Adrenal gland (tissue), 12 donors: ENCODE data around the gene SATB1. TPM values are rescaled to one million over a fixed set of nuclear protein-coding genes. Genes with fewer than 3 reads are reported as not detected.

Source experiments
- DNase-seq, 7 donors: peaks; one replicate each; pipeline ENCODE4 v3.0.0-alpha.2; 2019 to 2020
- H3K27ac ChIP-seq, 5 donors: fragments of 200-600 bp; sonication (generic) in 4 of 5; 1 replicate in 3 of 5; 2 replicates in 2 of 5; pipeline versions ENCODE4 v1.5.1 to v1.8.0; 2016 to 2020; ENCODE audit warnings: mild to moderate bottlenecking in 1 of 5
- H3K27me3 ChIP-seq: fragments of 200-600 bp; 2 replicates; pipeline ENCODE4 v1.8.0; 2021
- H3K36me3 ChIP-seq, 2 donors: fragments of 200-600 bp; replicated peaks in 1 of 2; 1 replicate in 1 of 2; 2 replicates in 1 of 2; pipeline versions ENCODE4 v1.5.1 to v1.8.0; 2018 to 2022
- H3K4me1 ChIP-seq, 2 donors: fragments of 200-600 bp; replicated peaks in 1 of 2; 1 replicate in 1 of 2; 2 replicates in 1 of 2; pipeline versions ENCODE4 v1.5.1 to v1.8.0; 2018 to 2021
- H3K4me3 ChIP-seq, 4 donors: fragments of 200-600 bp; sonication (generic) in 3 of 4; one replicate each; pipeline ENCODE4 v1.5.1; 2016 to 2018
- H3K9me3 ChIP-seq, 3 donors: fragments of 200-600 bp; sonication (generic) in 1 of 3; replicated peaks in 1 of 3; 1 replicate in 2 of 3; 2 replicates in 1 of 3; pipeline versions ENCODE4 v1.5.1 to v1.8.0; 2016 to 2021
- POLR2A ChIP-seq, 2 donors: fragments of 450-650 bp; IDR thresholded peaks; one replicate each; pipeline ENCODE4 v1.6.1; 2017; ENCODE audit warnings: antibody characterized with exemption in 2 of 2, mild to moderate bottlenecking in 2 of 2, moderate library complexity in 1 of 2
- WGBS, 4 donors: extraction: QIAGEN DNeasy Blood & Tissue Kit in 2 of 4; methylation state at CpG; one replicate each; pipeline versions ENCODE4 v1.1.5 to v1.1.7; 2013 to 2017; 5-methylcytosine and 5-hydroxymethylcytosine counted together
- intact Hi-C, 2 donors: fragments of 100-400 bp; cut with DNase I; formaldehyde crosslinking; loops; one replicate each; pipeline versions ENCODE4 v1.14.1 to v1.15.0; 2022 to 2023
- polyA plus RNA-seq, 3 donors: library from polyadenylated mRNA; stranded (reverse); fragments of 200-250 nt in 2 of 3; fragments of 350-450 nt in 1 of 3; fragmentation: Illumina TruSeq in 1 of 3; extraction: RNeasy Lipid Tissue Mini Kit (QIAGEN cat#74804) in 1 of 3; gene quantifications; one replicate each; pipeline ENCODE4 v1.2.3, GENCODE V29; 2013 to 2014
- total RNA-seq, 9 donors: library from RNA; depleted of rRNA in 4 of 9; stranded (reverse); fragments of >200 nt in 4 of 9; fragments of 120-200 nt in 1 of 9; fragmentation: NEBNext Ultra II Directional in 1 of 9; extraction: Animal tissue kit (Norgen Biotek cat#: 25700) in 1 of 9; gene quantifications; one replicate each; pipeline versions ENCODE4 v1.1.0 to v1.2.4, GENCODE V29; 2013 to 2023
- TF ChIP-seq, protein P1 (sequence below), 6 experiments: fragments of 450-650 bp in 4 of 6; fragments of 200-600 bp in 2 of 6; sonication (generic) in 1 of 6; IDR thresholded peaks; 1 replicate in 5 of 6; 2 replicates in 1 of 6; pipeline versions ENCODE4 v1.5.1 to v1.8.0; 2016 to 2021; ENCODE audit warnings: antibody characterized with exemption in 6 of 6, mild to moderate bottlenecking in 2 of 6, moderate library complexity in 1 of 6
- donor health status: healthy with polysubstance abuse.
- donor health status: Bipolar disorder and iron deficiency.
- donor health status: DM: yes; HTN: yes; CAD: no.
- donor health status: DM: no; HTN: no; CAD: no.
- donor health status: DM: no; HTN: no; CAD: no.
- donor health status: DM: yes; HTN: yes; CAD: no.

Gene SATB1
- total and polyA plus RNA-seq, 12 donors, result 9.1 to 31.5 (median 12.9) TPM

DNA sequence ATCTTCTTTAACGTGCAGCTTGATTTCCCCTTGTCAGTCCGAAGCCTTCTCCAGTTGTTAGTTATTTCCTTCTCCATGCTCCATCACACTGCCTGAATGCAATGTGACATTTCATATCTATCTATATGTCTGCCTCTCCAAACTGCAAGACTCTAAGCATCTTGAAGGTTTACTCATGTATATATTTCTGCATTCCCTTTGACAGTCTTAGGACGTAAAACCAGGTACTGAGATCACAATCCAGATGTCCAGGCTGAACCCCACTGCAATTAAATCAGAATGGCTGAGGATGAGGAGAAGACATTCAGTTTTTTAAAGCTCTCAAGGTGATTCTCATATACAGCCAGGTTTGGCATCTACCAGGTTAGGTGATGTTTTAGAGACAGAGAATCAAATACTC, 6.1 kb upstream of the SATB1 start:
- Histone ChIP-seq H3K9me3 (no peaks in the 10 kb centered on the region), H3K27ac (no peak overlapping the region), H3K36me3 (no peaks in the 10 kb centered on the region), H3K27me3 (peaks cover 24% of the 10 kb centered on the region), H3K4me3 (no peak overlapping the region), H3K4me1 (no peaks in the 10 kb centered on the region)
- no peak for DNase-seq
- intact Hi-C loops, result no loop called here
- WGBS, 4 donors, result 56 to 70% (median 58%) methylated on average over 3 of the region's 3 CpGs
- no peak for TF ChIP-seq POLR2A (IDR thresholded peaks at IDR 0.05)
- TF ChIP-seq, protein P1, sequence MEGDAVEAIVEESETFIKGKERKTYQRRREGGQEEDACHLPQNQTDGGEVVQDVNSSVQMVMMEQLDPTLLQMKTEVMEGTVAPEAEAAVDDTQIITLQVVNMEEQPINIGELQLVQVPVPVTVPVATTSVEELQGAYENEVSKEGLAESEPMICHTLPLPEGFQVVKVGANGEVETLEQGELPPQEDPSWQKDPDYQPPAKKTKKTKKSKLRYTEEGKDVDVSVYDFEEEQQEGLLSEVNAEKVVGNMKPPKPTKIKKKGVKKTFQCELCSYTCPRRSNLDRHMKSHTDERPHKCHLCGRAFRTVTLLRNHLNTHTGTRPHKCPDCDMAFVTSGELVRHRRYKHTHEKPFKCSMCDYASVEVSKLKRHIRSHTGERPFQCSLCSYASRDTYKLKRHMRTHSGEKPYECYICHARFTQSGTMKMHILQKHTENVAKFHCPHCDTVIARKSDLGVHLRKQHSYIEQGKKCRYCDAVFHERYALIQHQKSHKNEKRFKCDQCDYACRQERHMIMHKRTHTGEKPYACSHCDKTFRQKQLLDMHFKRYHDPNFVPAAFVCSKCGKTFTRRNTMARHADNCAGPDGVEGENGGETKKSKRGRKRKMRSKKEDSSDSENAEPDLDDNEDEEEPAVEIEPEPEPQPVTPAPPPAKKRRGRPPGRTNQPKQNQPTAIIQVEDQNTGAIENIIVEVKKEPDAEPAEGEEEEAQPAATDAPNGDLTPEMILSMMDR (IDR thresholded peaks at IDR 0.05), result no peak

DNA sequence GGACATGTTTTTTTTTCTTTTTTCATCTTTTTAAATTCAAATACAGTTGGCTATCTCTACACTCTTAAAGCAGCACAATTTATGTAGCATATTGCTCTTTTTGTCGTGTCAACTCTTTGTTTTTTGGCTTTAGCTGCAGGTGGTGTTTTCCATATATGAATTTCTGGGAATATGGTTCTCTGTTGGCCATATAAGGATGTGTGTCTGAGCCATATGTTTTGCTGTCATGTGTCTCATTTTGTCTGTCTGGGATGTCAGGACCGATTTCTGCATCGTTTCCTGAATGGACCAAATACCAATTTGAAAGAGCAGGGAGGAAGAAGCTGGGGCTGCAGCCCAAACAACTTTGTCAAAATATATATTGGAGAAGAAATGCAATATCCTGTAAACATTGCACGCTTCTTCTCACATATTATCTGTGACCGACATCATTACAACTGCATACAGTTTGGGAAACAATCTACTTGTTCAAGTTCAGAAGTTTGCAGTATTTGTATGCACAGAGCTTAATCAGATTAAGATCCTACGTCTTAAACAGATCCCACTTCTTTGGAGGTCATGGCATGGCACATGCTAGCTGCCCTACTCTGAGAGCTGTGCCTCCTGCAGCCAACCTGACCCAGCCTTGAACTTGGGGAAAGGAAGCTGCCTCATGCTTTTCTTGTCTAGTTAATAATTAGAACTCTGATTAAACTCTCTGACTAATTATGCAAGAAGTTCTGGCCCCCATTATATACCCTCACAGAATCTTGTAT, 4.0 kb upstream of the SATB1 start:
- no peaks in the 10 kb centered on the region for H3K9me3 ChIP-seq
- no peaks in the 10 kb centered on the region for H3K36me3 ChIP-seq
- DNase-seq, result no peak
- H3K27me3 ChIP-seq, result peaks cover 16% of the 10 kb centered on the region
- H3K4me1 ChIP-seq, result no peaks in the 10 kb centered on the region
- 58 to 66% (median 64%) methylated on average over 6 of the region's 6 CpGs for WGBS, 4 donors
- H3K4me3 ChIP-seq, result no peak overlapping the region
- TF ChIP-seq, protein P1 (IDR thresholded peaks at IDR 0.05), result no peak
- no peak for TF ChIP-seq POLR2A (IDR thresholded peaks at IDR 0.05)
- no peak overlapping the region for H3K27ac ChIP-seq
- intact Hi-C loops, result no loop called here

DNA sequence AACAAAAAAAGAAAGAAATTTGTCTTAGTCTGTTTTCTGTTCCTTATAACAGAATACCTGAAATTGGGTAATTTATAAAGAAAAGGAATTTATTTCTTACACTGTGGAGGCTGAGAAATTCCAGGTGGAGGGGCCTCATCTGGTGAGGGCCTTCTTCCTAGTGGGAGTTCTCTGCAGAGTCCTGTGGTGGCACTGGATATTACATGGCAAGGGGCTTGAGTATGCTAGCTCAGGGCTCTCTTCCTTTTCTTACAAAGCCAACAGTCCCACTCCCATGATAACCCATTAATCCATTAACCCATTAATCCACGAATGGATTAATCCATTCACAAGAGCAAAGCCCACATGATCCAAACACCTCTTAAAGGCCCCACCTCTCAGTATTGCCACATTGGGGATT, 2.9 kb upstream of the SATB1 start:
- no peak overlapping the region for H3K4me3 ChIP-seq
- DNase-seq, result no peak
- peaks cover 5% of the 10 kb centered on the region for H3K27me3 ChIP-seq
- peaks cover 0 to 2% of the 10 kb centered on the region in 2 donors for H3K4me1 ChIP-seq
- TF ChIP-seq POLR2A (IDR thresholded peaks at IDR 0.05), result no peak
- TF ChIP-seq, protein P1 (IDR thresholded peaks at IDR 0.05), result no peak
- no peaks in the 10 kb centered on the region for H3K9me3 ChIP-seq
- H3K27ac ChIP-seq, result no peak overlapping the region
- intact Hi-C loops, result no loop called here
- H3K36me3 ChIP-seq, result no peaks in the 10 kb centered on the region
- 60 to 77% (median 67%) methylated on average over 1 of the region's 1 CpG for WGBS, 4 donors

DNA sequence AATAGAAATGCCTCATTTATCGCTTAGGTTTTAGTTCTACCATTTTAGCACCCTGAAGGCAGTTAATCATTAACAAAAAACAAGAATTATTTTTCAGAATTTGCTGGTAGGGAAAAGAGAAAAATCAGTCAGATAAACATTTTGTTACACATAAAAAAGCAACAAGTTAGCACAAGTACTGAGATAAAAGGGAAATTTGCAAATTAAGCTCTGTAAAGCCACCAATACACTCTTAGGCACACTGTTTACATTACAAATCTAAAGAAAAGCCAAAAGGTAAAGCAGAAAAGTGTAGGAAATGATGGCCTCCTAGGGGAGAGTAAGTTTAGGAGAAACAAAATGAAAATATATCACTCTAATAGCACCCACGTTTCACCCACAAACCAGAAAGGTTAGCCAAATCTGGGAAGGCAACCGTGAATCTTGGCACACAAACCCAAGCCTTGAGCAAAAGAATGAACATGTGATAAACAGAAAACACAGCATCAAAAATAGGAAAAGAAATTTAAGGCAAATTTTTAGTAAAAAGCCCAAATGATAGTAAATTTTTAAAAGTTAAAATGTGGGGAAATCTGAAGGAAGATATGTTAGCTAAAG, 1.6 kb upstream of the SATB1 start:
- Histone ChIP-seq H3K4me3 (no peak overlapping the region), H3K9me3 (no peaks in the 10 kb centered on the region), H3K27me3 (no peaks in the 10 kb centered on the region), H3K36me3 (no peaks in the 10 kb centered on the region), H3K27ac (no peak overlapping the region), H3K4me1 (peaks cover 0 to 7% of the 10 kb centered on the region in 2 donors)
- WGBS, 4 donors, result 38 to 58% (median 45%) methylated on average over 3 of the region's 3 CpGs
- intact Hi-C loops, result no loop called here
- TF ChIP-seq, protein P1 (IDR thresholded peaks at IDR 0.05), result no peak
- no peak for TF ChIP-seq POLR2A (IDR thresholded peaks at IDR 0.05)
- no peak for DNase-seq
